Vagina (tissue), 2 donors: ENCODE results near the gene PACRG. TPM values are rescaled to one million over a fixed set of nuclear protein-coding genes. Genes with fewer than 3 reads are reported as not detected.

Source experiments
- DNase-seq, 2 donors: peaks; one replicate each; pipeline ENCODE4 v3.0.0-alpha.2; 2017; ENCODE audit errors: extremely low spot score in 2 of 2
- H3K27ac ChIP-seq: fragments of 200-600 bp; sonication (generic); one replicate; pipeline ENCODE4 v1.5.1; 2019
- H3K27me3 ChIP-seq: fragments of 200-600 bp; sonication (generic); one replicate; pipeline ENCODE4 v1.5.1; 2019
- H3K36me3 ChIP-seq, 2 donors: fragments of 200-600 bp; sonication (generic); one replicate each; pipeline ENCODE4 v1.5.1; 2017 to 2019
- H3K4me1 ChIP-seq: fragments of 200-600 bp; sonication (generic); one replicate; pipeline ENCODE4 v1.5.1; 2019
- H3K4me3 ChIP-seq, 2 donors: fragments of 200-600 bp; sonication (generic); 1 replicate in 1 of 2; 2 replicates in 1 of 2; pipeline ENCODE4 v1.5.1; 2016 to 2019
- H3K9me3 ChIP-seq: fragments of 200-600 bp; sonication (generic); one replicate; pipeline ENCODE4 v1.5.1; 2019
- CTCF ChIP-seq, 3 experiments: fragments of 450-650 bp in 2 of 3; fragments of 200-600 bp in 1 of 3; sonication (generic) in 1 of 3; IDR thresholded peaks; one replicate each; pipeline ENCODE4 v1.5.1; 2017 to 2019; ENCODE audit warnings: antibody characterized with exemption in 3 of 3, mild to moderate bottlenecking in 2 of 3, moderate library complexity in 2 of 3
- POLR2A ChIP-seq, 2 donors: fragments of 450-650 bp; IDR thresholded peaks; one replicate each; pipeline ENCODE4 v1.6.1; 2017; ENCODE audit warnings: antibody characterized with exemption in 2 of 2, mild to moderate bottlenecking in 2 of 2, moderate library complexity in 2 of 2
- POLR2AphosphoS5 ChIP-seq, 2 donors: sonication (generic); formaldehyde crosslinking; IDR thresholded peaks; one replicate each; pipeline ENCODE4 v1.9.0; 2017; ENCODE audit warnings: antibody characterized with exemption in 2 of 2, mild to moderate bottlenecking in 2 of 2, low read depth in 1 of 2; ENCODE audit not compliant: insufficient read depth in 1 of 2
- intact Hi-C: fragments of 100-400 bp; cut with DNase I; formaldehyde crosslinking; loops from one replicate; pipeline ENCODE4 v1.15.1; 2023
- total RNA-seq: library from RNA; depleted of rRNA; stranded (reverse); fragments of >200 nt; gene quantifications from one replicate; pipeline ENCODE4 v1.2.3, GENCODE V29; 2016

PACRG gene
- total RNA-seq, 1 donor from 2014 or later, result not detected

GRCh38 chr6:162957062-162957461 is 229.3 kb downstream of the PACRG start:
- Histone ChIP-seq H3K27ac (no peak overlapping the region), H3K27me3 (no peaks in the 10 kb centered on the region), H3K4me1 (peaks cover 5% of the 10 kb centered on the region), H3K4me3 (no peak overlapping the region), H3K36me3 (no peaks in the 10 kb centered on the region), H3K9me3 (no peaks in the 10 kb centered on the region)
- no peak for DNase-seq
- intact Hi-C loops, result no loop called here
- TF ChIP-seq CTCF (IDR thresholded peaks at IDR 0.05), result no peak
- TF ChIP-seq POLR2AphosphoS5 (IDR thresholded peaks at IDR 0.05; ENCODE audit: insufficient read depth in 1 of 2, low read depth in 1 of 2), result no peak
- no peak for TF ChIP-seq POLR2A (IDR thresholded peaks at IDR 0.05)

GRCh38 chr6:162960679-162961457 is 233.1 kb downstream of the PACRG start:
- Histone ChIP-seq H3K36me3 (no peaks in the 10 kb centered on the region), H3K27ac (no peak overlapping the region), H3K4me3 (no peak overlapping the region), H3K27me3 (no peaks in the 10 kb centered on the region), H3K9me3 (no peaks in the 10 kb centered on the region), H3K4me1 (peaks cover 11% of the 10 kb centered on the region)
- no peak for DNase-seq
- TF ChIP-seq CTCF (IDR thresholded peaks at IDR 0.05) (no peak), POLR2A (IDR thresholded peaks at IDR 0.05) (no peak), POLR2AphosphoS5 (IDR thresholded peaks at IDR 0.05; ENCODE audit: insufficient read depth in 1 of 2, low read depth in 1 of 2) (no peak)
- intact Hi-C loops, result no loop called here

GRCh38 chr6:162962093-162962492 is 234.3 kb downstream of the PACRG start:
- no peak overlapping the region for H3K27ac ChIP-seq
- TF ChIP-seq CTCF (IDR thresholded peaks at IDR 0.05) (no peak), POLR2AphosphoS5 (IDR thresholded peaks at IDR 0.05; ENCODE audit: insufficient read depth in 1 of 2, low read depth in 1 of 2) (no peak), POLR2A (IDR thresholded peaks at IDR 0.05) (no peak)
- no peaks in the 10 kb centered on the region for H3K36me3 ChIP-seq
- no peak for DNase-seq
- peaks cover 11% of the 10 kb centered on the region for H3K4me1 ChIP-seq
- no peaks in the 10 kb centered on the region for H3K9me3 ChIP-seq
- H3K27me3 ChIP-seq, result no peaks in the 10 kb centered on the region
- intact Hi-C loops, result no loop called here
- H3K4me3 ChIP-seq, result no peak overlapping the region

- intact Hi-C loops, result no loop called here
- no peak for TF ChIP-seq POLR2A (IDR thresholded peaks at IDR 0.05)
- no peak for TF ChIP-seq CTCF (IDR thresholded peaks at IDR 0.05)
- no peak for TF ChIP-seq POLR2AphosphoS5 (IDR thresholded peaks at IDR 0.05; ENCODE audit: insufficient read depth in 1 of 2, low read depth in 1 of 2)
- DNase-seq, result no peak
- Histone ChIP-seq H3K36me3 (no peaks in the 10 kb centered on the region), H3K27me3 (no peaks in the 10 kb centered on the region), H3K27ac (no peak overlapping the region), H3K4me3 (no peak overlapping the region), H3K4me1 (peaks cover 11% of the 10 kb centered on the region), H3K9me3 (no peaks in the 10 kb centered on the region)
These were observed 236.1 kb downstream of the PACRG start for GRCh38 chr6:162963861-162964260.

DNA sequence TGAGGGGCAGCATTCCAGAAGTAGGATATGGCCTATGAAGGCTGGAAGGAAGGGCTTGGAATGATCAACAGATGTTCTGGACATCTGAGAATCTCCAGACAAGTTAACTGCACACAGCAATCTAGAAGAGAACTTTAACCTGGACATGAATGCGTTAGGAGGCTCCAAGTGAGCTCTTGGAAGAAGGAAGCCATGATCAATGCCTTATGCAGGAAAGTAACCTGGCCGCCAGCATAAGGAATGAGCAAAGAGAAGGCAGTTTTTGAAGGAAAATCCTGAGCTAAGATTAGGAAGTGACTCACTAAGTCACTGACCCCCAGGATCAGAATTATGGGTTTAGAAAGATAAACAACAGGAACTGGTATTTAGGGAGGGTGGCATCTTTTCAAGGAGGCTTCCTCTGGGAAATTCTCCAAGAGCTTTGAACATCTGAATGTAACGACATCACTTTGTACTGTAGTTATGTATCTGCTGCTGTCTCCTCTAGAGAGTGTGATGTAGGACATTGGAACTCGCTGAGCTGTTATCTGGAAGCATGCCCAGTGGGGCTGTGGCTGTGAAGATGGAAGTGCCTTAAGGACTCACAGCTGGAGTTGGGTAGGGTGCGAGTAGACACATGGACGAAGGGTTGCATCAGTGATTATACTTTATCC is 236.8 kb downstream of the PACRG start:
- Histone ChIP-seq H3K27ac (no peak overlapping the region), H3K4me1 (peaks cover 11% of the 10 kb centered on the region), H3K36me3 (no peaks in the 10 kb centered on the region), H3K4me3 (no peak overlapping the region), H3K9me3 (no peaks in the 10 kb centered on the region), H3K27me3 (no peaks in the 10 kb centered on the region)
- TF ChIP-seq CTCF (IDR thresholded peaks at IDR 0.05), result no peak
- TF ChIP-seq POLR2A (IDR thresholded peaks at IDR 0.05), result no peak
- no peak for TF ChIP-seq POLR2AphosphoS5 (IDR thresholded peaks at IDR 0.05; ENCODE audit: insufficient read depth in 1 of 2, low read depth in 1 of 2)
- intact Hi-C loops, result no loop called here
- no peak for DNase-seq
